HTR-8/SVneo (cell line): ENCODE measurements around the gene GRAP2.

Source experiments
- DNase-seq: peaks from one replicate; pipeline ENCODE4 v3.0.0; 2011; ENCODE audit warnings: low spot score, mixed read lengths; ENCODE audit not compliant: insufficient read length
- FAIRE-seq: peaks from 2 replicates; lab custom pipeline; 2011; peaks lifted over from hg19 to GRCh38; lab: Jason Lieb, UNC

The GRAP2 gene

GRCh38 chr22:39959640-39960447 is 59.0 kb downstream of the GRAP2 start, which contains the start of gene TMA7B:
TSS of gene TMA7B (plus strand) at chr22:39960397. CDS start at chr22:39964375, 3,978 bp downstream.
- DNase-seq (peak; percentile 48), FAIRE-seq (peak; percentile 42)

DNA sequence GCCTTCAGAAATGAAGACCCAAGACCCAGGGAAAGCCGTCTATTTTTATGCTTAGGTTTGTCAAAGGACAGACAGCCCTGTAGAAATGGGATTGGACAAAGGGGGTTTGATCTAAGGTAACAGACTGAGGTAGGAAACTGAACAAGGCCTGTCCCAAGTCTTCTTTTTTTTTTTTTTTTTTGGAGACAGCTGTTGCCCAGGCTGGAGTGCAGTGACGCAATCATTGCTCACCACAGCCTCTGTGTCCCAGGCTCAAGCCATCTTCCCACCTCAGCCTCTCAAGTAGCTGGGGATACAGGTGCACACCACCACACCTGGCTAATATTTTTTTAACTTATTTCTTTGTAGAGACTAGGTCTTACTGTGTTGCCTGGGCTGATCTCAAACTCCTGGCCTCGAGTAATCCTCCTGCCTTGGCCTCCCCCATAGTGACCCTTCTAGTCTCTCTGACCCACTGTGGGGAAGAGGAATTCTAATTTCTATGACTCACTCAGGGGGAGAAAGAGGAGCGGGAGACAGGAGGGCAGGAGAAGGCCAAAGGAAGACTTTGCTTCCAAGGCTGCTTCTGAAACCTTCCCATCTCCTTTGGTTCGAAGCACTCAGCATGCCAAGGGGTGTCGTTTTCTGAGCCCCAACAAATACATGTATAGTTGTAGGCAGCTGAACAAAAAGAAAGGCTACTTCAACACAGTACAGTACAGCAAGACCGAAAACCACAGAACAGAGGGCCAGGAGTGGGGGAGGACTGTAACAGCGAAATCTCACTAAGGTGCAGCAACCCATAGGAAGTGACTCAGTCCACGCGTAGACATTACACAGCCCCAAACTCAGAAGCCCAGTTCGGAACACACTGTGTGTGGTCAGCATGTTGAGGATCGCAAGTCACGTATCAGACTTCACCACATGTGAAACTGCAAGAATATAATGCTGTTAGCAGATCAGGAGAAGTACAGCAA is 60.2 kb downstream of the GRAP2 start:
- DNase-seq, result peak; percentile 60
- FAIRE-seq, result peak; percentile 79

DNA sequence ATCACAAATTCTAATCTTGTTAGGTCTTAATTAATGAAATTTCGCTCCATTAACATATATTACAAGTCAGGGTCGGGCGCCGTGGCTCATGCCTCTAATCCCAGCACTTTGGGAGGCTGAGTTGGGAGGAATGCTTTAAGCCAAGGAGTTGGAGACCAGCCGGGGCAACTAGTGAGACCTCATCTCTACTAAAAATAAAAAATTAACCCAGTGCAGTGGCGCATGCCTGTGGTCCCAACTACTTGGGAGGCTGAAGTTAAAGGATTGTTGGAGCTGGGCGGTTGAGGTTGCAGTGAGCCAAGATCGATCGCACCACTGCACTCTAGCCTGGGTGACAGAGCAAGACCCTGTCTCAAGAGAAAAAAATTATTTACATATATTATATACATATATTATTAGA is 61.2 kb downstream of the GRAP2 start:
- DNase-seq (no peak), FAIRE-seq (no peak)

DNA sequence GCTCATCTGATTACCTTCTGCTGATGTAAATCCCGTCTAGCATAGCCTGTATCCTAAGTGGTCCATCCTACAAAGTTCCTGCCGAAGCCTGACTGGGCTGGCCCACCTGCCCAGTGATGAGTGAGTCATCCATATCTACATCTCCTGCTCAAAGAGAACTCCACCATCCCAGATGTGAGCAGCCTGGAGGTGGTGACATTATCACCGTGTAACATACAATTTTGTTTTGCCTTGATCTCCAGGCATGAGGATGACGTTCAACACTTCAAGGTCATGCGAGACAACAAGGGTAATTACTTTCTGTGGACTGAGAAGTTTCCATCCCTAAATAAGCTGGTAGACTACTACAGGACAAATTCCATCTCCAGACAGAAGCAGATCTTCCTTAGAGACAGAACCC is 64.9 kb downstream of the GRAP2 start:
- DNase-seq, result no peak
- no peak for FAIRE-seq

DNA sequence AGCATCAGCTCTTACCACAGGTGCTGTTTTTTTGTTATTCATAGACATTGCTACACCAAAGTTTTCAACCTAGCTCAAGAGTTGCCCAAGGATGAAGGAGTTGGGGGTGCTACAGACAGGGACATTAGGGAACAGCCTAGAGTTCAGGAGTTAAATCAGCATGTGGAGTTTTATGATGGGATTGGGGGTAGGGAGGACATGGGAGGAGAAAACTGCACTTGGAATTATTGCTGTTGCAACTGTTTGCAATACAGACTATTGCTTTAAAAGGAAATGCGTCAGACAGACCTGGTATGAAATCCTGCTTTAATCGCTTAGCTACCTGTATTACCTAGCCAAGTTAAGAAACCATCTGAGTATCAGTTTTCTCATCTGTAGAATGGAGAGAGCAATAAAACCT is 65.6 kb downstream of the GRAP2 start:
- FAIRE-seq (no peak), DNase-seq (no peak)

DNA sequence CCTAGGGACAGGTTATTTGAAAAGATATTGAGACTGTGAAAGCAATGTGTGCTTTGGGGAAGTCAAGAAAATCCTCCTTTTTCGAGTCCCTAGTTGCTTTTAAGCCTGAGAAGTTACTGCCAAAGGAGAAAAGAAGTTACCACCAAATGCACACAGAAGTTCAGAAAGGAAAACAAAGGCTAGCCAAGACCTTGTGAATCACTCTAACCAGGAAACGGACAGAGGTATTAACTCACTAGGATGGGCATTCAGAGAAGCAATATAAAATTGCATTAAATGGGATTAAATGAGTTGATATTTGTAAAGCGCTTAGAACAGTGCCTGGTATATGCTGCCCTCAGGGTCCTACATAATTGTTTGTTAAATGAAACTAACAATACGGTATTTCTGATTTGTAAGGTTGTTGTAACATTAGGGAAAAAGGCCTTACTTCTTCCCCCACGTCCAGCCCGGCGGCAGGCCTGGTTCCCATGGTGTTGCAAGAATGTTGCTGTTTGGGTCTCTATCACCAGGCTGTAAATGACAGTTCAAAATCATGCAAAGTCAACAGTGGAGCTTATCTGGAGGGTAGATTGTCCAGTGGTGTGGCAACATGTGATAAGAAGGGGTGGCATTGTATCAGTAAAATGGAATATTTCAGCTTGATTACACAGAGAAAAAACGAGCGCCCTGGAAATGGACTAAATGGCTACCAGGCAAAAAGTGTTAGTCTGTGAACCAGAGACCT is 66.4 kb downstream of the GRAP2 start:
- DNase-seq, result no peak
- no peak for FAIRE-seq

DNA sequence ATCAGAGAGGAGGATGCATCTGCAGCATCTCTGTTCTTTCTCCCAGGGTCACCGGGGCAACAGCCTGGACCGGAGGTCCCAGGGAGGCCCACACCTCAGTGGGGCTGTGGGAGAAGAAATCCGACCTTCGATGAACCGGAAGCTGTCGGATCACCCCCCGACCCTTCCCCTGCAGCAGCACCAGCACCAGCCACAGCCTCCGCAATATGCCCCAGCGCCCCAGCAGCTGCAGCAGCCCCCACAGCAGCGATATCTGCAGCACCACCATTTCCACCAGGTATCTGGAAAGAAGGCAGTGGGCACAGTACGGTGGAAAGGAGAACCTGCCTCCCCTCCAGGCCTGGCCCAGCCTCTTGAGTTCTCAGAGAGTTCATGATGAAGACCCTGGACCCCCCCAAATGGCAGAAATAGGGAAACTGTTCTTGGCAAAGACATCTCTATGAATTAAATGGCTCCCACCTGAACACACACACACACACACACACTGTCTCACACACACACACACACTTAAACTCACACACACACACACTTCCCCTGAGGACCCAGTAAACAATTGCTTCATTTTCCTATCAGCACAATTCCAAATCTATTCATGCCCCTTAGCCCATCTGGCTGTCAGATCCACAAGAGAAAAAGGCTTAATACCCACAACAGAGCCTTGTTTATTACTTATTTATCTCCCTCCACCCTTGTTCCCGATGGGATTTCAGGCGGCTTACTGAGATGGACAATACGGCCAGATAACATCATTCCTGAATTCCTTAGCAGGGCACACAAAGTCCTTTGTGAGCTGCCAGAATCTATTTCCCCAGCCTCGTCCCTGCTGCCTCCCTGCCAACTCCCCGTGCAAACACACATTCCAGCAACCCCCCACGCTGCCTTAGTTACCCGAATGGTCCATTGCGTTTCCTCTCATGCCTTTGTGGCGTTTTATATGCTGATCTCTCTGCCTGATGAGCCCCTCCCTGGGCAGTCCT is 67.4 kb downstream of the GRAP2 start:
- no peak for FAIRE-seq
- no peak for DNase-seq

DNA sequence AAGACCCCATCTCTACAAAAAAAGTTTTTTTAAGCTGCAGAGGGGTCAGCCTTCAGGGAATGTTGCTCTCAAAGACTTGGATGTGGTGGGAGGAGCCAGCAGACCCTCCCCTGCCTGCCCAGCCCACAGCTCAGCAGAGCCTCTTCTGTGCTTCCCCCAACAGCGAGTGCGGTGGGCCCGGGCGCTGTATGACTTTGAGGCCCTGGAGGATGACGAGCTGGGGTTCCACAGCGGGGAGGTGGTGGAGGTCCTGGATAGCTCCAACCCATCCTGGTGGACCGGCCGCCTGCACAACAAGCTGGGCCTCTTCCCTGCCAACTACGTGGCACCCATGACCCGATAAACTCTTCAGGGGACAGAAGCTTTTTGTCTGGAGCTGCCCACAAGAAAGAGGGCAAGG is 69.9 kb downstream of the GRAP2 start:
- no peak for FAIRE-seq
- no peak for DNase-seq

DNA sequence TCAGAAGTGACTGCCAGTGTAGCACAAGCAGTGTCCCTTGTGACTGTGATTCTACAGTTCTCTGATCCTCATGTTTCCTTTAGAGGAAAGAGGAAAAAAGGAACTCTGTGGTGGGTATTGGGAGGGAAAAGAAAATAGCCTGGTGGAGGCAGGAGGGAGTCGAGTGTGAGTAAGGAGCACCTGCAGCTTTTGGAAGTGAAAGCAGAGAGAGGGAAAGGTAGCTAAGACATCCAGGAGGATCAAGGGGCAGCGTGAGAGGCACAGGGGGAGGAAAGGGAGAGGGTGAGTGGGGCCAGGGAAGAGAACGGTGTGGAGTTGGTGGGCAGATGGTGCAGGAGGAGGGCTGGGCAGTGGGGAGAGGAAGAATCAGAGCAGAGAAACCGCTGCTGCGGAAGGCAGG is 71.8 kb downstream of the GRAP2 start:
- DNase-seq (no peak), FAIRE-seq (no peak)

DNA sequence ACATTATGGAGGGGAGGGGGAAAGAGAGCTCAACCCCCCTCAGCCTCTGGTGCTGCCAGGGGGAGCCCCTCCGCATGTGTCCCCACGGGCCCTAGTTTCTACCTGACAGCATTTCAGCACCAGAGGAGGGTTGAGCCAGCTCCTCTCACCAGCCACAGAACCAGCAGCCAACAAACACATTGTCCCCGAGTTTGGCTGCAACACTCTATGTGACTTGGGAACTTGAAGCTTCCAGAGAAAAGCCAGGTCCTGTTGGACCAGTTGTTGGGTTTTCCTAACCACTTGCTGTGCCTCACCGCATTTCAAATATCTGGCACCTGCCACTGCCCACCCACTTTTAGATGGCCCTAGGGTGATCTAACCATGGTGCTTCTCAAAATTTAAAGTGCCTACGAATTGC is 72.8 kb downstream of the GRAP2 start:
- FAIRE-seq, result no peak
- no peak for DNase-seq

DNA sequence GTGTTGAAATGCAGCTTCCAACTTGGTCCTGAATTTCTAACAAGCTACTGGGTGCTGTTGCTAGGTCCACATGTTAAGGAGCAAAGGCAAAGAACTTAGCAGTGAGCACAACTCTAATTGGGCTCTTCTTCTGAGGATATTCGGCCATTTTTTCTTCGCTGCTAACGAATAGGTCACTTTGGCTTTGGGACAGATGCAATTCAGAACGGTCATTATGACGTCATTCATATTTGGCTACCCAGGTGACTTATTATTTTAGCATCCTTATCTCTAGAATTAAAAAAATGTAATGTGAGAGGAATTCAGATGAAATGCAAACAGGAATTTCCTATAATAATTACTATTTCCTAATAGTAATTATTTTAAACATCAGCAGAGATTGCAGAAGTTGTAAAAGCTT is 73.2 kb downstream of the GRAP2 start:
- FAIRE-seq (no peak), DNase-seq (no peak)

GRCh38 chr22:39979048-39979447 is 78.2 kb downstream of the GRAP2 start:
- no peak for FAIRE-seq
- DNase-seq, result no peak

DNA sequence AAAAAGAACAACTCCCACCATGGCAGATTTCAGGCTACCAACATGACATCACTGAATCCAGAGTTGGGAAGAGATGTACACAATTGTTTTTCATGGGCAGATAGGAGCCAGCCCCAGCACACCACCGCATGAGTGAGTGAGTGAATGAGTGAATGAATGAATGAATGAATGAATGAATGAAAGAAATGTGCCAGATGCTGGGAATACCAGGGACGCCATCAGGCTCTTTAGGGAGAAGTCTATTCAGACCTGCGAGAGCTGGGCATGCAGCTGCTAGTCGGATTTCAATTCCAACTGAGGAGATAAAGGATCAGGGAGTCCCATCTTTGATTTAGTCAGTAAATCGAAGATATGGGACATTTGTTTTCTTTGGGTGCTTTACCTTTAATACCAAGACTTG is 78.6 kb downstream of the GRAP2 start:
- DNase-seq (no peak), FAIRE-seq (no peak)

DNA sequence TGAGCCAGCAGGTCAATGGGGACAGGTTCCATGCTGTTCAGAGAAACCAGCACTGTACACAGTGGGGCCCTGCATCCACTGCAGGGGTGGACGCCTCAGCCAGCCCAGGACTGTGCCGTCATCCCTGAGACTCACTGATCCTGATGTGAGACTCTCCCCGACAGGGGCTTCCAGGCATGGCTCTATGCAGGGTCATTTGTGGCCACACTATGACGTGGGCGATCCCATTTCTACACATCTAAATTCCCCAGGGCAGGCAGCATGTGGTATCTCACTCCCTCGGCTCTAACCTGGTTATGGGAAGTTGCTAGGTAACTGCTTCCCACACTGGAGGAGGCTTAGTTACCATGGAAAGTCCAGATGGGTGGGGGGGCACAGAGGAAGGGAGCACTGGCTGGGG is 79.7 kb downstream of the GRAP2 start:
- DNase-seq (no peak), FAIRE-seq (no peak)

DNA sequence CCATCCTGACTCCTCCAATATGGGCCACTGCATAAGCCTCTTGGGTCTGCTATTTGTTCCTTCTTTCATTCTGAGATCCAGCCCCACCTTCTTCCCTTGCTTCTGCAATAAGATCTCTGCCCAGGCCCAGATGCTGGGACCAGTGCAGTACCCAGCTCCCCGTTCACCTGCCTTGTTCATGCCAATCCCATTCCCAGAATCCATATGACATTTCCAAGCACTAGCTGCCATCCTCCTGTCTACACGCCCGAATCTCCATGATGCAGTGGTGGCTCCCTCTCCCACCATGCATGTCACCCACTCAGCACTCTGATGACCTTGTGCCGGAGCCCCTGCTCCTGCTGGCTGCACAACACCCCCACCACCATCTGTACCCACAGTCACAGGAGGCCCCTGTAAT is 82.5 kb downstream of the GRAP2 start:
- DNase-seq, result no peak

DNA sequence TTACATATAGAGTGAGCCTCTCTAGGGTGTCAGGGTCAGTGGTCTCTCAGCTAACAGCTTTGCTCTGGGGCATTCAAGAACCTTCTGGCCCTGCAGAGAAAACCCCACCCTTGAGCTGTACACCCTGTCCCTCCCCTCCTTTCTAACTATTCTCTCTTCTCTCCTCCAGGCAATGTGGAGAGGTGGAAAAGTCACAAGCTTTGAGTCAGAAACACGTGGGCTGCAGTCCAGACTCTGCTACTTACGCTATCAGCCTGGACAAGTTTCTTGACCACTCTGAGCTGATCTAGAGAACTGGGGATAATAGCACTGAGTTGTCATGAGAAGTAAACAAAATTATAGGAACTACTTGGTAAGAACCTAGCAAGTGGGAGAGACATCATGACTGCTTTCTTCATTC is 83.1 kb downstream of the GRAP2 start:
- FAIRE-seq (no peak), DNase-seq (no peak)

More for the DNA sequence above, 82.5 kb downstream of the GRAP2 start:
- FAIRE-seq, result no peak

DNA sequence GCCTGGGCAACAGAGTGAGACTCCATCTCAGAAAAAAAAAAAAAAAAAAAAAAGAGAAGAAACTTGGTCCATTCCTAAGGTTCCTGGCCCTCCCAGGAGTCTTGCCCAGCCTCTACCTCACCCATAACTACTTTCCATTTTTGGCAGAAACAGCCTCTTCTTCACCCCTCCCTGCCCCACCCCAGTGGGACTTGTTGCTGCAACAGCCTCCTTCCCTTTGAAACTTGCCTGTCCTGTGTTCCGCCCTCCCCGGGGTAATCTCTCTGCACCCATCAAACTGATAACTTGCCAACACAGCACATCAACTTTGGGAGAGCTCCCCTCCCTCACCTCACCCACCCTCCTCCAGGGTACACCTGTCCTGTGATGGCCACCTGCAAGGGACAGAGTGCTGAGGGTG is 83.9 kb downstream of the GRAP2 start:
- FAIRE-seq (no peak), DNase-seq (no peak)

DNA sequence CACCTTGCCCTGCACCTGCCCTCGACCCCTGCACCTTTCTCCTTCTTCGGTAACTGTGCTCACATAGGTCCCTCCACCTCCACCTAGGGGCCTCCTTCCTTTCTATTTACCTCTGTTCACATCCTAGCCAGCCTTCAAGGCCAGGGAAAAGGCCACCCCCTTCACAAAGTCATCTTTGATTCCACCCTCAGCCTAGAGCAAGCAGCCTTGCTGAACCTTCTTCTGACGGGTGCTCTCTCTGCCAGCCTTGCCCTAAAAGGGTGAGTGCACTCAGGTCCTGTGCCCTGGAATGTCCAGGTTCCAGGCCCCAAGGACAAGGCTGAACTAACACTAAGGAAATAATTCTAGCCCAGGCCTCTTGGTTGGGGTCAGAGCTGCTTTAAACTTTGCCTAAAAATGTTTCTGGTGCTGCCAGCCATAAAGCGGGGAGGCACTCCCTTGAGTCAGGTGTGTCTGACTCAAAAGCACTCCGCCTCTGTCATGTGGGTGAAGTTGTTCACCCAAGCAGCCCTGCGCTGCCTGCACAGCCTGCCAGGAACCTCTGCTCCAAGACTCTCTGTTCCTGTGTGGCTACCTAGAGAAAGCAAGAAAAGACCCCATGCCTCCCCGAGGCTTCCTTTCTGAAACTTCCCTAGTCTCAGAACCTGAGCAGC is 84.6 kb downstream of the GRAP2 start:
- FAIRE-seq, result no peak
- no peak for DNase-seq
